SK-N-MC (cell line): ENCODE measurements around the gene CDC42.

Experiments
- EZH2 ChIP-seq: fragments of 200-600 bp; sonication (generic); IDR thresholded peaks from one replicate; pipeline ENCODE4 v1.6.1; 2017; ENCODE audit warnings: antibody characterized with exemption
- FOXP2 ChIP-seq: optimal IDR thresholded peaks from 2 replicates; pipeline ENCODE3; 2011; ENCODE audit warnings: mild to moderate bottlenecking, moderate library complexity; ENCODE audit not compliant: insufficient read depth; ENCODE audit errors: extremely low read length, control extremely low read depth
- POLR2AphosphoS5 ChIP-seq: IDR thresholded peaks from 2 replicates; pipeline ENCODE4 v1.6.1; 2012; ENCODE audit warnings: mild to moderate bottlenecking, low read depth, low read length, borderline replicate concordance

DNA sequence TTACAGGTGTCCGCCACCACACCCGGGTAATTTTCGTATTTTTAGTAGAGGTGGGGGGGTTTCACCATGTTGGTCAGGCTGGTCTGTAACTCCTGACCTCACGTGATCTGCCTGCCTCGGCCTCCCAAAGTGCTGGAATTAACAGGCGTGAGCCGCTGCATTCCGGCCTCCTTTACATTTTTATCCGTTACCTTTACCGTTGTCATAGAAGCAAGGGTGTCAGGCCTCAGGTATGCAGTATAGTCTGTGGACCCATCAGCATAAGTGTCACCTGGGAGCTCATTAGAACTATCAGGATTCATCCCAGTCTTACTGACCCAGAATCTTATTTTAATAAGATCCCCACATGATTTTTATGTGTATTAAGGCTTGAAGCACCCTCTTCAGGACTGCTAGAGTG lies 5.4 kb downstream of the CDC42 start:
- TF ChIP-seq EZH2 (no peak), POLR2AphosphoS5 (no peak), FOXP2 (no peak)
